ENCODE data around the gene MTOR. TPM values are rescaled to one million over a fixed set of nuclear protein-coding genes. Genes with fewer than 3 reads are reported as not detected.

MTOR gene
- total RNA-seq, 1 donor from 2014 or later: 67.2 TPM

- no peak for DNase-seq (ENCODE audit: low read depth, low spot score)
- no peaks in the 10 kb centered on the region for H3K9me3 Mint-ChIP-seq
- H3K4me1 Mint-ChIP-seq: peaks cover 26% of the 10 kb centered on the region
- TF ChIP-seq CTCF (conservative IDR thresholded peaks at IDR 0.05): no peak
- no peak overlapping the region for H3K4me3 Mint-ChIP-seq
- H3K36me3 Mint-ChIP-seq (ENCODE audit: low read depth): peaks cover 9% of the 10 kb centered on the region
- peak overlapping the region; percentile 81 for H3K27ac Mint-ChIP-seq (ENCODE audit: unreplicated experiment)
- H3K27me3 Mint-ChIP-seq (ENCODE audit: low read depth): no peaks in the 10 kb centered on the region
Measured at GRCh38 chr1:11284784-11285183, 22.4 kb upstream of the MTOR start.

- H3K27ac Mint-ChIP-seq (ENCODE audit: unreplicated experiment): no peak overlapping the region
- no peak overlapping the region for H3K4me3 Mint-ChIP-seq
- peaks cover 6% of the 10 kb centered on the region for H3K36me3 Mint-ChIP-seq (ENCODE audit: low read depth)
- no peaks in the 10 kb centered on the region for H3K27me3 Mint-ChIP-seq (ENCODE audit: low read depth)
- no peaks in the 10 kb centered on the region for H3K9me3 Mint-ChIP-seq
- DNase-seq (ENCODE audit: low read depth, low spot score): no peak
- H3K4me1 Mint-ChIP-seq: peaks cover 21% of the 10 kb centered on the region
- no peak for TF ChIP-seq CTCF (conservative IDR thresholded peaks at IDR 0.05)
Measured at GRCh38 chr1:11283151-11283550, 20.8 kb upstream of the MTOR start.

GRCh38 chr1:11281518-11282331 is 19.4 kb upstream of the MTOR start:
- H3K27me3 Mint-ChIP-seq (ENCODE audit: low read depth): no peaks in the 10 kb centered on the region
- peaks cover 6% of the 10 kb centered on the region for H3K36me3 Mint-ChIP-seq (ENCODE audit: low read depth)
- TF ChIP-seq CTCF (conservative IDR thresholded peaks at IDR 0.05): no peak
- H3K27ac Mint-ChIP-seq (ENCODE audit: unreplicated experiment): peak overlapping the region; percentile 3
- H3K4me1 Mint-ChIP-seq: peaks cover 16% of the 10 kb centered on the region
- no peak for DNase-seq (ENCODE audit: low read depth, low spot score)
- H3K4me3 Mint-ChIP-seq: no peak overlapping the region
- no peaks in the 10 kb centered on the region for H3K9me3 Mint-ChIP-seq

GRCh38 chr1:11280719-11281376 is 18.5 kb upstream of the MTOR start:
- H3K27me3 Mint-ChIP-seq (ENCODE audit: low read depth): no peaks in the 10 kb centered on the region
- no peak for DNase-seq (ENCODE audit: low read depth, low spot score)
- no peak for TF ChIP-seq CTCF (conservative IDR thresholded peaks at IDR 0.05)
- H3K27ac Mint-ChIP-seq (ENCODE audit: unreplicated experiment): no peak overlapping the region
- peak overlapping the region; percentile 50 for H3K4me3 Mint-ChIP-seq
- no peaks in the 10 kb centered on the region for H3K9me3 Mint-ChIP-seq
- H3K36me3 Mint-ChIP-seq (ENCODE audit: low read depth): peaks cover 4% of the 10 kb centered on the region
- peaks cover 11% of the 10 kb centered on the region for H3K4me1 Mint-ChIP-seq

- no peak for DNase-seq (ENCODE audit: low read depth, low spot score)
- Mint-ChIP-seq H3K4me1 (peaks cover 21% of the 10 kb centered on the region), H3K27me3 (ENCODE audit: low read depth) (no peaks in the 10 kb centered on the region), H3K27ac (ENCODE audit: unreplicated experiment) (no peak overlapping the region), H3K4me3 (no peak overlapping the region), H3K9me3 (no peaks in the 10 kb centered on the region), H3K36me3 (ENCODE audit: low read depth) (peaks cover 6% of the 10 kb centered on the region)
- TF ChIP-seq CTCF (conservative IDR thresholded peaks at IDR 0.05): no peak
Measured at GRCh38 chr1:11279630-11280029, 17.3 kb upstream of the MTOR start.
